C1 segment of cervical spinal cord (tissue), 14 donors: ENCODE results near the gene SELENOM.

Source experiments
- DNase-seq, 14 donors: peaks; one replicate each; lab custom pipeline; 2025; lab: John Stamatoyannopoulos, UW

SELENOM gene, protein sequence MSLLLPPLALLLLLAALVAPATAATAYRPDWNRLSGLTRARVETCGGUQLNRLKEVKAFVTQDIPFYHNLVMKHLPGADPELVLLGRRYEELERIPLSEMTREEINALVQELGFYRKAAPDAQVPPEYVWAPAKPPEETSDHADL

DNA sequence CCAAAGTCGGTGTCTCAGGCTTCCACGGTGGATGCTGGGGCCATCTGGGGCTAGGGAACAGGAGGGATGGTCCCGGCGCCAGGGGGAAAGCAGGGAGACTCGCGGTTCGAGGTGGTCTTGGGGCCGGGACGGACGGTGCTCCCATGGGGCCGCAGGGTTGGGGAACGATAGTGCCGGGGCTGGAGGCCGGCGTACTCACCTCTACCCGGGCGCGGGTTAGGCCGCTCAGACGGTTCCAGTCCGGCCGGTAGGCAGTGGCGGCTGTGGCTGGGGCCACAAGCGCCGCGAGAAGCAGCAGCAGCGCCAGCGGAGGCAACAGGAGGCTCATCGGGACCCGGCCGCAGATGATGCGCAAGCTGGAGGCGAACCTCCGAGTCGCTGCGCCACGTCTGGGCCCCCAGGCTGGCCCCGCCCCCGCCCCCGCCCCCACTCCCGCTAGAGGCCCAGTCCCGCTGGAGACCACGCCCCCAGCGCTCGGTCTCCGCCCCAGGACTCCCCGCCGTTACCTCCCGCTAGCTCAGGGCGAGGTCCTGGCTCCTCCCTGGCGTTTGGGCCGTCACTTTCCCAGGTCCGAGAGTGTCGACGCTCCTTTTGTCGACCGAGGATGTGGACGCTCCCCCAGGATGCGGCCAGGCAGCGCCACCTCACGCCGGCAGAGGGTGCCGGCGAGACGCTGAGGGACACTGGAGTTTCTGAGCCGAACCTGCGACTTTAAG, at the start of gene SELENOM:
TSS of gene SELENOM (minus strand) at position 391 of the 716 bp plus-strand sequence. CDS start at position 328, 63 bp downstream.
- DNase-seq, result peak; percentile 44 to 97 (median 84)

DNA sequence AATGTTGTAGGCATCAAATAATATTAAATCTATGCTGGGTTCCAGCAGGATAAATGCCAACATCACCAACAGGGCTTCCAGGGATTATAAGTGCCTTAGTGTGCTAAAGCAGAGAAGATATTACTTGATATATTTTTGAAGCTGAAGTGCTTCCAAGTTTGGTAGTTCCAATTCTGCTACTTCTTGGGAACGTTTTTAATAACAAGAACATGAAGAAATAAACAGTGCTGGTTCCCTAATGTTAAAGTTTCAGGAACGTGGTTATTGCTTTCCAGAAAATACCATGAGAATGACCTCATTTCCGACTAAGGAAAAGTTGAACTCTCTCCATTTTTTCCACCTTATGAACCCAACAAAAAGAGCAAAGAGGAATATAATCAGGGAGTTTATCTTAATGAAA, 48.1 kb upstream of the SELENOM start:
- DNase-seq, result no peak

DNA sequence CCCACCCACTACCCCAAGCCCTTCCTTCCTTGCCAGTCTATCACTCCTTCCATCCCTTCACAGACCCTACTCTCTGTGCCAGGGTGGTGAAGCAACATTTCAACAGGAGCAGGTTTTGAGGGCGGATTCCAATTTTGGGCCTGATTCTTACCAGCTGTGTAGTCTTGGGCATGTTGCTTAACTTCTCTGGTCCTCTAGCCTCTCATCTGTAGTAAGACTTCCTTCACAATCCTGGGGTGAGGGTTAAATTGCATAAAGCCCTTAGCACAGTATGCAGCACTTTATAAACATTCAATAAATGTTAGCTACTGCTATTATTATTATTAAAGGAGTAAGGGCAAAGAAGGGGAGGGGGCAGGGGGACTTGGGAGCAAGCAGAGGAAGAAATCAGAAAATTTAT, 47.6 kb upstream of the SELENOM start:
- DNase-seq, result no peak

DNA sequence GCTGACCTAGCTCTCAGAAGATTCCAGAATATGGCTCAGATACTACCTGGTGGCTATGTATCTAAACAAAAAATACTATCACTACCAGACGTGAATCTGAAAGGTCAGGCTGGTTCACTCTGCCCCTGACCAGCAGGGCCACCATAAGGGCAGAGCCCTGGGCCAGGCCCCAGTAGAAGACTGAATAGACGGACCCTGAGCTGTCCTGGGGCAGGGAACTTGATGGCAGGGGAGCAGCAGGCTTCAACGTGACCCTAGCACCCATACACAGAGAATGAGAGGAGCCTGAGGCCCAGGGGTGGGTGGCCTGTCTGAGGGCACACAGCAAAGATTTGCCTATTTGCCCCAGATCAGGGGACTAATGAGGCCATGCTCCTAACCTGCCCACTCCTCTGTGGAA, 46.0 kb upstream of the SELENOM start:
- DNase-seq, result no peak

DNA sequence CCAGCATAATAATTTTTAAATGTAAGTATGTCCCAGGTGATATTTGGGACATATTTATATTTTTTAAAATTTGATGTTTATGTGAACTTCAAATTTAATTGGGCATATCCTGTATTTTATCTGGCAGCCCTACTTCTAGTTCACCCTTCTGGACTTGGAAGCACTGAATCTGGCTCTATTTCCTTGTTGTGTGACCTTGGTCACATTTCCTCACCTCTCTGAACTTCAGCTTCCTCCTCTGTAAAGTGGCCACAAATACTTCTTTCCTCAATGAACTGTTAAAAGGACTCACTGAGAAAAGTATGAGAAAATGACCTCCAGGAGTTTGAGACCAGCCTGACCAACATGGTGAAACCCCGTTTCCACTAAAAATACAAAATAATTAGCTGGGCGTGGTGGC, 44.5 kb upstream of the SELENOM start:
- no peak for DNase-seq

DNA sequence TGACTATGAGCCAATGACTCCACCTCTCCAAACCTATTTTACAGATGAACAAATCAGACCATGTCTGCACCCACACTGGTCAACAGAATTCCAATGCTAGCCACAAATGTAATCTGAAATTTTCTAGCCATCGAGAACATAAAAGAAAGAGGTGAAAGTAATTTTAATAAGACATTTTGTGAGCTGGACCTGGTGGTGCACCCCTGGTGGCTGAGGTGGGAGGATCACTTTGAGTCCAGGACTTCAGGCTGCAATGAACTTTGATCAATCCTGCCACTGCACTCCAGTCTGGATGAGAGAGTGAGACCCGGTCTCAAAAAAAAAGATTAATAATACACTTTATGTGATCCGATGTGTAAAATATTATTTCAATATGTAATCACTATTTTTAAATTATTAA, 43.2 kb upstream of the SELENOM start:
- no peak for DNase-seq

DNA sequence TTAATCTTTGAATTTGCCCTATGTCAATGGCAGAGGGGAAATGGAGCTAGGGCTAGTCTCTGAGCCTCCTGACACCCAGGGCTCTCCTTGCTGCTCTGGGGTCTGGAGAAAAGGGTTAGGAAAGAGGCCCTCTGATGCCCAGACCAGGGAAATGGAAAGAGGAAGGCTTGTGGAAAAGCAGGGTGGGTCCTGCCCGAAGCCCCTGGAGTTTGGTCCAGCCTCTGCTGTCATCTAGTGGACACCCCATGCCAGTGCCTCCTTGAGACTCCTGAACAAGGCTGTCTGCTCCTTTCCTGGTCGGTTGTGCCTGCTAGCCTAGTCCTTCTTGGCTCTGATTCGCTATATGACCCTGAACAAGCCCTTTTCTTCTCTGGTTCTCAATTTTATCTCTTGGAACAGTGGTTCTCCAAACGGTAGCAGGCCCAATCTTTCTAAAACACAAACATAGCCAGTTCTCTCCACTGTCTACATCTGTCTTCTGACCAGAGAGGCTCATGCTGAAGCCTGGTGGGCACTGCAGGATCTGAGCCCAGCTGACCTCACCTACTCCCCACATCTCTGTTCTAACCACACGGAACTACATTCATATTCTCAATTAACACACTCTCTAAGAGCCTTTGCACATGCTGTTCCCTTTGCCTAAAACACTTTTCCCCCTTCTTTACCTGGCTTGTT, 41.7 kb upstream of the SELENOM start:
- peak in 10 of 14 donors; percentile 17 to 67 (median 42) for DNase-seq

DNA sequence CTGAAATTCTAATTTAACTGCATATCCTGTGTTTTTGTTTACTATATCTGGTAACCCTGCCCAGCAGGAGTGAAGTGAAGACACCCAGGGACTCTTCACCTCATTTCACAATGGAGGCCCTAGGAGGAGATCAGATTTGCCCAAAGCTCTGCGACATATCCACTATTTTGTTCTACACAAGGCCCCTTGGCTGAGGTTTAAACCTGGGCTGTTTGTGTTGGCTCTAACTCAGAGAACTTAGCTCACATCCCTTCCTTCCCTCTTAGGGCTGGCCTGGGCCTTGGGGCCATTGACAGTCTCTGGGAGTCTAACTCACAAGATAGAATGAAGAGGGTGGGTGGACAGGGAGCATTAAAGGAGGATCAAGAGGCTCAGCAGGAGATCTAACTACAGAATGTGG, 41.1 kb upstream of the SELENOM start:
- no peak for DNase-seq

DNA sequence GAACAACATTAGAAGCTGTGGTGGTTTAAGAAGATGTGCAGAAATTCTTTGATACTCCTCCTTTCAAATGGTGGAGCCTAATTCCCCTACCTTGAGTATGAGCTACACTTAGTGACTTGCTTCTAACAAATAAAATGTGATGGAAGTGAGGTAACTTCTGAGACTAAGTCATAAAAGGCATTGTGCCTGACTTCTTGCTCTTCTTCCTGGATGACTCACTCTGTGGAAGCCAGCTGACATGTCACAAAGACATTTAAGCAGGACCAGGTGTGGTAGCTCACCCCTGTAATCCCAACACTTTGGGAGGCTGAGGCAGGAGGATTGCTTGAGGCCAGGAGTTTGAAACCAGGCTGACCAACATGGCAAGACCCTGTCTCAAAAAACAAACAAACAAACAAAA, 36.9 kb upstream of the SELENOM start:
- DNase-seq, result no peak

DNA sequence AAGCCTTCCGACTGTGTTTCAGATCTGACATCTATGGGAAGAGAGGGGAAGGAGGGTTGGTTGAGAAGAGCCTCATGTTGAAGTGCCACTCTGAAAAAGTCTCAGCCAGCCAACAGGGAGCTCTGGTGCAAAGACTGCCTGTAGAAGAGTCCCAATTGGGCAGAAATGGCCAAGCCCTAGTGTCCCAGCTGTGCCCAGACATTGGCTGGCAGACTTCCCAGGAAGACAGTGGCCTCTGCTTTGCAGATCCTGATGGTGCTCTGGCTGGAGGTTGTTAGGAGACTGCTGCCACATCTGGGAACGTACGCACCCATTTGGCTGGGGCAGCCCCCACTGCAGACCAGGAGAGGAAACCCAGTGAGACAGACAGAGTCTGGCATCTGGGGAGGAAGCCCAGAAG, 36.2 kb upstream of the SELENOM start:
- DNase-seq, result peak in 1 of 14 donors; percentile 18

DNA sequence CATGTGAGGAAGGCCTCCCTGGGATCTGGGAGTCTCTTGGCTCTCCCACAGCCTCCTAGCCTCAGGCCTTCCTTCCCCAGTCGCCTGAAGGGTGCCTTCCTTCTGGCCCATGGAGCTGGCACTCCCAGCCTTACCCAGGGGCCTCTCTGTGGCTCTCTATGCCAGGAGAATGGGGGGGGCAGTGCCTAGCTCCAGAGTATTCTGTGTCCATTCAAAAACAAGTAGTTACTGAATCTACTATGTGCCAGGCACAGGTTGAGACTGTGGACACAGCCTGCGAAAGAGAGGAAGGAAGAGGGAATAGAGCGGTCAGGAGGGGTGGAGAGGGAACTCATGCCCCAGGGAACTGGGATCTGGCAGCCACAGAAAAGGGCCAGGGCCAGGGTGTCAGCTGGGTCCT, 35.7 kb upstream of the SELENOM start:
- peak in 2 of 14 donors; percentile 18 to 26 for DNase-seq

DNA sequence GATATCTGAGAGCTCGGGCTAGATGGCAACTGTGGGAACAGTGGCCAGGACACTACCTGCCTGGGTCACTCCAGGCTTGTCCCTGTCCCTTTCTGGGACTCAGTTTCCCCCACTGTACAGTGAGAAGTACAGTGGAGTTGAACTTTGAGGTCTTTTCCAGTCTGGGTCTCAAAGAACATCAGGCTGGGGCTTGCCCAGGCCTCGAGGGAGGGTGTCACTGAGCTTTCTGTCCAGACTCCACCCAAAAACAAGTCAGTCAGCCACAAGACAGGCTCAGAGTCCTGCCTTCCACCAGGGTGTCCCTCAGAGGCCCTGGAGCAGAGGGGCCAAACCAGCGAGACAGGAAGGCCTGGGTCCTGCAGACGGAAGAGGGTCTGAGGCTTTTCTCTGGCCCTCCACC, 34.9 kb upstream of the SELENOM start:
- DNase-seq, result no peak

DNA sequence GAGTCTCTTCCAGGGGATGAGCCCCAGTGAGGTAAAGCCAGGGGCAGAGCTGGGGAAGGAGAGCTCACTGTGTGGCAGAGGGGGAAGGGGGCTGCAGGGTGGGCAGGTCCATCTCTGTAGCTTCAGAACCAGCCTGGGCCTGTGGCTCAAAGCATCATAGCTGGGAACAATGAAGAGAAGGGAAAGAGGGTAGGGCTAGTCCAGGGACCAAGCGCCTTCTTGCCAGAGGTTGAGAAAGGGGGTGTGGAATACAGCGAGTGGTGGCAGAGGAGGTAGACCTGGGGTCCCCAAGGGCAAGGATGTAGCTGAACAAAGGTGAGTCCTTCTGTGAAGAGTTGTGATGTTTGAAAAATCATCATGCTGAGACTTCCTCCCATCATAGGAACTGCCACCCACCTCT, 34.2 kb upstream of the SELENOM start:
- DNase-seq, result no peak

DNA sequence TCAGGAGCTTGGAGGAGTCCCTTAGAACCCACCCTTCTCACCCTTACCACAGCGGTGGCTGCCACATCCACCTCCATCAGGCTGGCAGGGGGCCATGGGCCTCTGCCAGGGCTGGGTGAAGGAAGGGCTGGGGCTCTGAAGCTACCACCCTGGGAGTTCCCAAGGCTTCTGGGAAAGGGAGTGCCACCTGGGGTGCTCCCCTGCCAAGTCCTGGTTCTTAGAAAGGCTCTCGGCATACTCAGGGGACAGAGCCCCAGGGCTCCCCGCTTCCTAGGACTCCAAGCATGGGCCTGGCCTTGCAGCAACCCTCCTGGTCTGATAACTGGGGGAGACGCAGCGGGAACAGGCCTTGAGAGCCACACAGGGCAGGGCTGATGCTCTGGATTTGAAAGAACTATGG, 33.4 kb upstream of the SELENOM start:
- DNase-seq, result no peak

DNA sequence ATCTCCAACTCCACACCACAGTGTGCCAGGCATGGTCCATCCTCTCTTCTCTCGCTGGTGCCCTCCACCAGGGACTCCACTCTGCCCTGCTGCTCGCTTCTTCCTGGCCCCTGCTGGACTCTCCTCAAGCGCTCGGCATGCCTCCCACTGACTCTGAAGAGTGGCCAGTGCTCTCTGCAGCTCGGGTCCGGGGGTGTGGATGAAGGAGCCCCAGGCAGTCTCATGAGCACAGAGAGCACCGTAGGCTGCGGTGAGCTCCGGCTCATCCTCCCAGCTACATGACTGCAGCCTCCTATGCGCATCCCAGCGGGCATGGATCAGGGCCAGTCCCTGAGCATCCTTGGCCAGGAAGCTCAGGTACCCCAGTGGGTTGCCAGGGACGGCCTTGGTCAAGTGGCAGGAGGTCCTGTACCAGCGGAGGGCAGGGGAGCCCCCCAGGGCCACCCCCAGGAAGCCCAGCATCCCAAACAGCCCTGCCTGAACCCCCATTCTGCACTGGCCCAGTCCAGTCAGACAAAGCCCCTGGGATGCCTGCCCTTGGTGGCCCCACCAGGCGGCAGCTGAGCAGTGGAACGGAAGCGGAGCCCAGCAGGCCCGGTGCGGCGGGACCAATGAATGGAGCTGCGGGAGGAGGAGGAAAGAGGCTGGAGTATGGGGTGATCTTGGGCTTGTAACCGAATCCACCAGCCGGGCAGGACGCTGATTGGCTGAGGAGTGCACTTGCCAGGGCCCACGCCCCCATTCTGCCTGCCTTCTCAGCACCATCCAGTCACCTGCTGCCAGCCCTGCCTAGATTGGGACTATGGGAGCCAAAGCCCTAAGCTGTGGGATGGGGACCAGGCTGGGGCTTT, 32.7 kb upstream of the SELENOM start, which contains the start of gene PLA2G3:
TSS of gene PLA2G3 (minus strand) at position 643 of the 851 bp plus-strand sequence. CDS start at position 489, 154 bp downstream.
- peak in 1 of 14 donors; percentile 48 for DNase-seq

DNA sequence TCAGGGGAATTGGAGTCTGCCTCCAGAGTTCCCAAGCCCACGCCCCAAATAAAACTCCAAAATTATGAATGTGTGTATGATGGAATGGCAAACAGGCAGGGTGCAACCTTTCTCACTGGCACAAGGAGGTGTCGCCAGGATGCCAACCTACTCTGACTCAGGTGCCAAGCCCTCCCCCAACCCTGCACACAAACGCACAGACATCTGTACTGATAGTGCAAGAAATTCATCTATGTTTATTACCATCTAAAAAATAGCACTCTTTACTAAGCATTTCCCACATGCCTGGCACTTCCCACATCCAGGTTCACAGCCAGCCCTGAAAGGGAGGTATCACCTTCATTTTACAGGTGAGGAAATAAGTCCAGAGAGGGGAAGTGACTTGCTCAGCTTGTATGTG, 31.7 kb upstream of the SELENOM start:
- DNase-seq, result no peak

DNA sequence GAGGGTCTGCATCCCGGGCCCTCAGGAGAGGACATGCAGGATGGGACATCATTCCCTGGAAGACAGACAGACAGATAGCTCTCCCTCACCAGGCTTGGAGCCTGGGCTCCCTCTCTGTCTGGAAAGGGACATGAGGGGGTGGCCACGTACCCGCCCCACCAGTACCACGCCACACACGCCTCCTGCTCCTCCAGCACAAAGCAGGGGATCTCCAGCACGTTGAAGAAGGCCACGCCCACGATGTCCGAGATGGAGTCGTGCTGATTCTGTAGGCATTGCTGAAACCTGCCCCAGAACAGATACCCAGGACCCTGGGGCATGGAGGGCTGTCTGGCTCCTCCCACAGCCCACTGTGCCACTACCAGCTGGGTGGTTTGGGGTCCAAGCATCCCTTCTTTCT, 30.8 kb upstream of the SELENOM start:
- DNase-seq, result no peak

DNA sequence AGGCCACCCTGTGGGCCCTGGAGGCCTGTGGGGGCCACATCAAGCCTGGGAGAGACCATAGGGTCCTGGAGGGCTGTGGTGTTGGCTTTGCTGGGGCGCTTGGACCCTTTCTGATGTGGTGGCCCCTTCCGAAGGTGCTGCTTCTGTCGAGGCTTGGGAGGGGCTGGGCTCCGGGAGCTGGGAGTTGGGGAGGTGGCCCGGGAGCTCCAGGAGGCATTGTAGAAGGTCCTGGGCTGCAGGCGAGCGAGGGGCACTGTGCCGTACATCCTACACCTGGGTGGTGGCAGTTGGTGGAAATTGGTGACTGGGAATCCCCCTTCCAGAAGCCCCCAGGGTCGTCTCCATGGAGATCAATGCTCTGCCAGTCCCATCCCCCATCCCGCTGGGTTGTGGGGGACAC, 30.4 kb upstream of the SELENOM start:
- no peak for DNase-seq

DNA sequence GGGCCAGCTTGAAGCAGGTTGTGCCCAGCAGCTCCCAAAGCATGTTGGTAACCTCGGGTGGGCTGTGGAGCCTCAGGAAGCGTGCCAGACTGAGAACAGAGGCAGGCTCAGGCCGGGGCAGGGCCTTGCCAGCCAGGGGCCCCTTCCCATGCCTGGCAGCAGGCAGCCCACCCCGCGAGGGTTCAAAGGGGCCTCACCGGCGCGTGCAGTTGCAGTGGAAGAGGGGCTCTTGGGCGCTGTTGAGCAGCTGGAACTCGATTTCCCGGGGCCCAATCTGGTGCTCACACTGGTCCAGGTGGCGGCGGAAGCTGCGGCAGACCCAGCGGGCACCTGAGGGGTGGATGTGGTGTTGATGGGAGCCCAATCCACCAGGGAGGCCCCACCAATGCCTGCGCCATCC, 29.3 kb upstream of the SELENOM start:
- no peak for DNase-seq

DNA sequence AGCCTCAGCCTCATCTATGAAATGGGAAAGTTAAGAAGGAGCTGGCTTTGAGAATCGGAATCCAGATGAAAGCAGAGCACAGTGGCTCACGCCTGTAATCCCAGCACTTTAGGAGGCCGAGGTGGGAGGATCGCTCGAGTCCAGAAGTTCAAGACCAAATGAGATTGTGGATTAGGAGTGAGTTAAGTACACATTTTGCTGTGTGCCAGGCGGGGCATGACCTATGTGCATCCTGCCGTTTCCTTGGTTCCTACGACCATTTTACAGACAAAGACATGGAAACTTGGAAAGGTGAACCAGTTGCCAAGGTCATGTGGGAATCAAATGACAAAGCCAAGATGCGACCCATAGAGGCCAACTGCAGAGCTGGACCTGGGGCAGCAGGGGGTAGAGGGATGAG, 28.8 kb upstream of the SELENOM start:
- no peak for DNase-seq

DNA sequence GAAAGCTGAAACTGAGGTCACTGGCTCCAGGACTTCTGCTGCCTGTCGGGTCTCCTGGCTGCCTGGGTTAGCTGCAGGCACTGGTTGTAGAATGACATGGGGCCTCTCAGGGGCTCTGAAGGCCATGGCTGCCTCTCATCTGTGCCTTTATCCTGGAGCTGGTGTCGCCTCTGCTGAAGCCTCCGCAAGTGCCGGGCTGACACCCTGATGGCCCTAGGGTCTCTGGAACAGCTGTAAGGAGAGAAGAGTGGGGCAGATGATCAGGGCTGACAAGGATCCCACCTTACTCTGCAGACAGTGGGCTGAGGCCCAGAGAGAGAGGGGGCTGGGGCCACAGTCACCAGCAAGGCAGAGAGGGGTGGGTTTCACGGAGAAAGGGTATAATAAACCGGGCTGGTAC, 28.3 kb upstream of the SELENOM start:
- DNase-seq, result no peak

DNA sequence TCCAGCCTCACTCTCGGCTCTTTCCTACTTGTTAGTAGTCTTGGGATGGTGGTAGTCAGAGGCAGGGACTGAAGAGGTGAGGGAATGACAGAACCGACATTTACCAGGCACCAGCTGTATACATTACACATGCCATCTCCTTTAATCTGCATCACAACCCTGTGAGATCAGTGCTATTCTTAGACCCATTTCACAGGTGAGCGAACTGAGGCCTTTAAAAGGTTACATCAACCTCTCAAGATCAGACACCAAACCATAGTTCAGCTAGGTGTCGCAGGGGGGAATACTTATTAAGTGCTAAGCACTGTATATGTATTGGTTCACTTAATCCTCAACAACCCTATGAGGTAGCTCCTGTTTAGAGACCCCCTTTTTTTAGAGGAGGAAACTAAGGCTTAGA, 27.3 kb upstream of the SELENOM start:
- no peak for DNase-seq
